ENCODE data around the gene ZBED5. TPM values are rescaled to one million over a fixed set of nuclear protein-coding genes. Genes with fewer than 3 reads are reported as not detected.

The ZBED5 gene
- total and polyA plus RNA-seq, 9 of the 15 experiments (the other 6 are each of a cell fraction or from before 2014, with no cell fraction given): 12.4 to 70.7 (median 26.8) TPM

DNA sequence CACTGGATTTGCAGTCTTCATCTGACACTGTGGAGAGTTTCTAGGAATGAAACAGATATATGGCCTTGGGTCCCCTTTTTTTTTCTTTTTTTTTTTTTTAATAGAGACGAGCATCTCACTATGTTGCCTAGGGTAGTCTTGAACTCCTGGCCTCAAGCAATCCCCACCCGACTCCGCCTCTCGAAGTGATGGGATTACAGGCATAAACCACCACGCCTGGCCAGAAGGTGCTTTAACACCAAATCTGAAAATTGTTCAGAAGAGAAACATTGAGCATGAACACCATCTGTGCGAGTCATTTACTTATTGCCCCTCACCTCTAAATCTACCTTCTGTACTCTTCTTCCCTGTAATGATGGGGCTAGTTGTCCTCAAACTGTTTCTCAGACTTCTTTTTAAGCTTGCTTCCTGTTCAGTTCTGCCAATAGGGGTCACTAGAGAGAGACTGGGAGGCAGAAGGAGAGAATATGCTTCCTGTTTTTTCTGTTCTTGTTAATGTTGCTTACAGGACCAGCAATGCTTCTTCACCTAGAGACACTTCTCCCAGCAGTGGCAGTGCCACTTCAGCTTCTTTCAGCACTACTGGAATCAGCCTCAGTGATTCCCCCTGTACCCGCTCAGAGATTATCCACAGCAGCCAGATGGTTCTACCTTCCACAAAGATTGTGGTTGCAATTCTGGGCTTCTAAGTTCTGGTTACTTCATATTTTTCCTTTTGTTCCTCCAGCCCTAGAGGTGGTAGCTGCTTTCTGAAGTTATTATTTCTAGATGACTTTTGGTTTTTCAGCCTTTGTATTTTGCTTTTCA, 20.8 kb upstream of the ZBED5 start (continued):
- TF ChIP-seq, protein P1, sequence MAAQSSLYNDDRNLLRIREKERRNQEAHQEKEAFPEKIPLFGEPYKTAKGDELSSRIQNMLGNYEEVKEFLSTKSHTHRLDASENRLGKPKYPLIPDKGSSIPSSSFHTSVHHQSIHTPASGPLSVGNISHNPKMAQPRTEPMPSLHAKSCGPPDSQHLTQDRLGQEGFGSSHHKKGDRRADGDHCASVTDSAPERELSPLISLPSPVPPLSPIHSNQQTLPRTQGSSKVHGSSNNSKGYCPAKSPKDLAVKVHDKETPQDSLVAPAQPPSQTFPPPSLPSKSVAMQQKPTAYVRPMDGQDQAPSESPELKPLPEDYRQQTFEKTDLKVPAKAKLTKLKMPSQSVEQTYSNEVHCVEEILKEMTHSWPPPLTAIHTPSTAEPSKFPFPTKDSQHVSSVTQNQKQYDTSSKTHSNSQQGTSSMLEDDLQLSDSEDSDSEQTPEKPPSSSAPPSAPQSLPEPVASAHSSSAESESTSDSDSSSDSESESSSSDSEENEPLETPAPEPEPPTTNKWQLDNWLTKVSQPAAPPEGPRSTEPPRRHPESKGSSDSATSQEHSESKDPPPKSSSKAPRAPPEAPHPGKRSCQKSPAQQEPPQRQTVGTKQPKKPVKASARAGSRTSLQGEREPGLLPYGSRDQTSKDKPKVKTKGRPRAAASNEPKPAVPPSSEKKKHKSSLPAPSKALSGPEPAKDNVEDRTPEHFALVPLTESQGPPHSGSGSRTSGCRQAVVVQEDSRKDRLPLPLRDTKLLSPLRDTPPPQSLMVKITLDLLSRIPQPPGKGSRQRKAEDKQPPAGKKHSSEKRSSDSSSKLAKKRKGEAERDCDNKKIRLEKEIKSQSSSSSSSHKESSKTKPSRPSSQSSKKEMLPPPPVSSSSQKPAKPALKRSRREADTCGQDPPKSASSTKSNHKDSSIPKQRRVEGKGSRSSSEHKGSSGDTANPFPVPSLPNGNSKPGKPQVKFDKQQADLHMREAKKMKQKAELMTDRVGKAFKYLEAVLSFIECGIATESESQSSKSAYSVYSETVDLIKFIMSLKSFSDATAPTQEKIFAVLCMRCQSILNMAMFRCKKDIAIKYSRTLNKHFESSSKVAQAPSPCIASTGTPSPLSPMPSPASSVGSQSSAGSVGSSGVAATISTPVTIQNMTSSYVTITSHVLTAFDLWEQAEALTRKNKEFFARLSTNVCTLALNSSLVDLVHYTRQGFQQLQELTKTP (IDR thresholded peaks at IDR 0.05; ENCODE audit: low read depth in 1 of 2, partially characterized antibody in 2 of 2): no peak
- peak; percentile 63; the same call in 1 of the 2 replicates for TF ChIP-seq CC2D1A (IDR thresholded peaks at IDR 0.05)
- TF ChIP-seq NEUROD1 (IDR thresholded peaks at IDR 0.05; ENCODE audit: borderline replicate concordance, low read depth, low read length, partially characterized antibody): no peak
- TF ChIP-seq, protein P2, sequence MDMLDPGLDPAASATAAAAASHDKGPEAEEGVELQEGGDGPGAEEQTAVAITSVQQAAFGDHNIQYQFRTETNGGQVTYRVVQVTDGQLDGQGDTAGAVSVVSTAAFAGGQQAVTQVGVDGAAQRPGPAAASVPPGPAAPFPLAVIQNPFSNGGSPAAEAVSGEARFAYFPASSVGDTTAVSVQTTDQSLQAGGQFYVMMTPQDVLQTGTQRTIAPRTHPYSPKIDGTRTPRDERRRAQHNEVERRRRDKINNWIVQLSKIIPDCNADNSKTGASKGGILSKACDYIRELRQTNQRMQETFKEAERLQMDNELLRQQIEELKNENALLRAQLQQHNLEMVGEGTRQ (CRISPR knock-in tag; IDR thresholded peaks at IDR 0.05): no peak
- no peak for TF ChIP-seq CBFA2T3 (IDR thresholded peaks at IDR 0.05)
- 0 out of 2 replicates have a peak, but pooled peaks have one; percentile 5 for TF ChIP-seq JUND (IDR thresholded peaks at IDR 0.05; ENCODE audit: borderline replicate concordance, low read depth, low read length)
- no peak for TF ChIP-seq JUND (tag; IDR thresholded peaks at IDR 0.05; ENCODE audit: borderline replicate concordance, low read depth, low read length)
- TF ChIP-seq, protein P3, sequence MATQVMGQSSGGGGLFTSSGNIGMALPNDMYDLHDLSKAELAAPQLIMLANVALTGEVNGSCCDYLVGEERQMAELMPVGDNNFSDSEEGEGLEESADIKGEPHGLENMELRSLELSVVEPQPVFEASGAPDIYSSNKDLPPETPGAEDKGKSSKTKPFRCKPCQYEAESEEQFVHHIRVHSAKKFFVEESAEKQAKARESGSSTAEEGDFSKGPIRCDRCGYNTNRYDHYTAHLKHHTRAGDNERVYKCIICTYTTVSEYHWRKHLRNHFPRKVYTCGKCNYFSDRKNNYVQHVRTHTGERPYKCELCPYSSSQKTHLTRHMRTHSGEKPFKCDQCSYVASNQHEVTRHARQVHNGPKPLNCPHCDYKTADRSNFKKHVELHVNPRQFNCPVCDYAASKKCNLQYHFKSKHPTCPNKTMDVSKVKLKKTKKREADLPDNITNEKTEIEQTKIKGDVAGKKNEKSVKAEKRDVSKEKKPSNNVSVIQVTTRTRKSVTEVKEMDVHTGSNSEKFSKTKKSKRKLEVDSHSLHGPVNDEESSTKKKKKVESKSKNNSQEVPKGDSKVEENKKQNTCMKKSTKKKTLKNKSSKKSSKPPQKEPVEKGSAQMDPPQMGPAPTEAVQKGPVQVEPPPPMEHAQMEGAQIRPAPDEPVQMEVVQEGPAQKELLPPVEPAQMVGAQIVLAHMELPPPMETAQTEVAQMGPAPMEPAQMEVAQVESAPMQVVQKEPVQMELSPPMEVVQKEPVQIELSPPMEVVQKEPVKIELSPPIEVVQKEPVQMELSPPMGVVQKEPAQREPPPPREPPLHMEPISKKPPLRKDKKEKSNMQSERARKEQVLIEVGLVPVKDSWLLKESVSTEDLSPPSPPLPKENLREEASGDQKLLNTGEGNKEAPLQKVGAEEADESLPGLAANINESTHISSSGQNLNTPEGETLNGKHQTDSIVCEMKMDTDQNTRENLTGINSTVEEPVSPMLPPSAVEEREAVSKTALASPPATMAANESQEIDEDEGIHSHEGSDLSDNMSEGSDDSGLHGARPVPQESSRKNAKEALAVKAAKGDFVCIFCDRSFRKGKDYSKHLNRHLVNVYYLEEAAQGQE (IDR thresholded peaks at IDR 0.05; ENCODE audit: borderline replicate concordance): peak; percentile 41; the same call in 1 of the 2 replicates
- TF ChIP-seq, protein P3 (CRISPR knock-in tag; IDR thresholded peaks at IDR 0.05; ENCODE audit: low read depth): no peak
